Measurements from ENCODE around the gene SLC66A2.

Gene SLC66A2

GRCh38 chr18:79911344-79912270, 39.8 kb downstream of the SLC66A2 start:
- Histone ChIP-seq H2AFZ (ENCODE audit: low read length) (no peak overlapping the region), H3K9me3 (replicated peaks; ENCODE audit: insufficient read depth, low read length) (no peaks in the 10 kb centered on the region), H3K4me1 (ENCODE audit: low read length) (no peaks in the 10 kb centered on the region), H3K36me3 (replicated peaks; ENCODE audit: insufficient read depth, low read length) (no peaks in the 10 kb centered on the region), H3K4me3 (ENCODE audit: low read length) (no peak overlapping the region), H3K27ac (ENCODE audit: low read length) (no peak overlapping the region), H3K79me2 (ENCODE audit: low read length) (no peaks in the 10 kb centered on the region), H3K27me3 (replicated peaks; ENCODE audit: insufficient read depth, low read length) (no peaks in the 10 kb centered on the region), H3K4me2 (ENCODE audit: low read depth, low read length) (no peak overlapping the region), H3K9ac (ENCODE audit: low read length) (no peak overlapping the region), H3F3A (ENCODE audit: insufficient read depth, low read length) (no peaks in the 10 kb centered on the region), H3K9me2 (replicated peaks; ENCODE audit: insufficient read depth, low read length) (no peaks in the 10 kb centered on the region), H4K20me1 (ENCODE audit: insufficient read depth, low read length) (no peaks in the 10 kb centered on the region)
- no peak for DNase-seq
- TF ChIP-seq, protein P1, sequence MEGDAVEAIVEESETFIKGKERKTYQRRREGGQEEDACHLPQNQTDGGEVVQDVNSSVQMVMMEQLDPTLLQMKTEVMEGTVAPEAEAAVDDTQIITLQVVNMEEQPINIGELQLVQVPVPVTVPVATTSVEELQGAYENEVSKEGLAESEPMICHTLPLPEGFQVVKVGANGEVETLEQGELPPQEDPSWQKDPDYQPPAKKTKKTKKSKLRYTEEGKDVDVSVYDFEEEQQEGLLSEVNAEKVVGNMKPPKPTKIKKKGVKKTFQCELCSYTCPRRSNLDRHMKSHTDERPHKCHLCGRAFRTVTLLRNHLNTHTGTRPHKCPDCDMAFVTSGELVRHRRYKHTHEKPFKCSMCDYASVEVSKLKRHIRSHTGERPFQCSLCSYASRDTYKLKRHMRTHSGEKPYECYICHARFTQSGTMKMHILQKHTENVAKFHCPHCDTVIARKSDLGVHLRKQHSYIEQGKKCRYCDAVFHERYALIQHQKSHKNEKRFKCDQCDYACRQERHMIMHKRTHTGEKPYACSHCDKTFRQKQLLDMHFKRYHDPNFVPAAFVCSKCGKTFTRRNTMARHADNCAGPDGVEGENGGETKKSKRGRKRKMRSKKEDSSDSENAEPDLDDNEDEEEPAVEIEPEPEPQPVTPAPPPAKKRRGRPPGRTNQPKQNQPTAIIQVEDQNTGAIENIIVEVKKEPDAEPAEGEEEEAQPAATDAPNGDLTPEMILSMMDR (IDR thresholded peaks at IDR 0.05; ENCODE audit: low read length) = no peak
- TF ChIP-seq EZH2phosphoT487 (IDR thresholded peaks at IDR 0.05; ENCODE audit: low read length) (no peak), EZH2 (optimal IDR thresholded peaks at IDR 0.05; ENCODE audit: low read depth, low read length) (no peak)

DNA sequence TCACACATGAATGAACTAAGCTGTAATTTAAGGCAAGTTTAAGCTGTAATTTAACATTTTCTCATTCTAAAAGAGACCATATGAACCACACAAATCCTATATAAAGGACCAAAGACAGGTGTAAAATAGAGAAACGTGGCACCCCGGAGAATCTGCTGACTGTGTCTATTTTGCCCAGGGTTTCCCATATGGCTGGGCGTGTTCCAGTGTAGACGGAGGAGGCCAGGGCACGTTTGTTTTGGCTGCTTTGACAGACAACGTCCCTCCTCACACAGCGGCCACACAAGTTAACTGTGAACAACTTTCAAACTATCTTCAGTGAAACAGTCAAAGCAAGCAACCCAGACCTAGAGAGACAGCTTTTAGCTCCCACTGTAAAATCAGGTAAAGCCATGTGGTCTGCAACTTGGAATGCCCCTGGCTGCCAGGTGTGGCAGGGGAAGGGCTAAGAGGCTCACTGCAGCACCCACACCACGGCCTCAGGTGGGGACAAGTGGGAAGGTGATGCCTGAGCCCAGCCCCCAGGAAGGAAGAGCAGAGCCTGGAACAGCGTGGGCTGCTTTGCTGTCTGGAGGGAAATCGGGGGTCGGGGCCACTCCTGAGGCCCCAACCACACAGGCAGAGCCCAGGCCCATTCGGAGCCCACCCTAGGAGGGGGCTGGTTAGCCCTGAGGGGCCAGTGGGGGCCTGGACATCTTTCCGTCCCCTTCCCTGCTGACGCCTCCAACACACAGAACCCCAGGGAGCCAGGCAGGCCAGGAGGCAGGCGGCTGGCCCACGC, 40.7 kb downstream of the SLC66A2 start:
- H3K4me3 ChIP-seq (ENCODE audit: low read length) = no peak overlapping the region
- DNase-seq = no peak
- H3K9me3 ChIP-seq (replicated peaks; ENCODE audit: insufficient read depth, low read length) = no peaks in the 10 kb centered on the region
- no peak overlapping the region for H3K4me2 ChIP-seq (ENCODE audit: low read depth, low read length)
- no peaks in the 10 kb centered on the region for H3K4me1 ChIP-seq (ENCODE audit: low read length)
- H3K9me2 ChIP-seq (replicated peaks; ENCODE audit: insufficient read depth, low read length) = no peaks in the 10 kb centered on the region
- TF ChIP-seq EZH2 (optimal IDR thresholded peaks at IDR 0.05; ENCODE audit: low read depth, low read length) (no peak), EZH2phosphoT487 (IDR thresholded peaks at IDR 0.05; ENCODE audit: low read length) (no peak)
- TF ChIP-seq, protein P1 (IDR thresholded peaks at IDR 0.05; ENCODE audit: low read length) = no peak
- no peaks in the 10 kb centered on the region for H4K20me1 ChIP-seq (ENCODE audit: insufficient read depth, low read length)
- H3K36me3 ChIP-seq (replicated peaks; ENCODE audit: insufficient read depth, low read length) = no peaks in the 10 kb centered on the region
- H2AFZ ChIP-seq (ENCODE audit: low read length) = no peak overlapping the region
- H3K9ac ChIP-seq (ENCODE audit: low read length) = no peak overlapping the region
- H3K79me2 ChIP-seq (ENCODE audit: low read length) = no peaks in the 10 kb centered on the region
- no peaks in the 10 kb centered on the region for H3K27me3 ChIP-seq (replicated peaks; ENCODE audit: insufficient read depth, low read length)
- no peak overlapping the region for H3K27ac ChIP-seq (ENCODE audit: low read length)
- no peaks in the 10 kb centered on the region for H3F3A ChIP-seq (ENCODE audit: insufficient read depth, low read length)

DNA sequence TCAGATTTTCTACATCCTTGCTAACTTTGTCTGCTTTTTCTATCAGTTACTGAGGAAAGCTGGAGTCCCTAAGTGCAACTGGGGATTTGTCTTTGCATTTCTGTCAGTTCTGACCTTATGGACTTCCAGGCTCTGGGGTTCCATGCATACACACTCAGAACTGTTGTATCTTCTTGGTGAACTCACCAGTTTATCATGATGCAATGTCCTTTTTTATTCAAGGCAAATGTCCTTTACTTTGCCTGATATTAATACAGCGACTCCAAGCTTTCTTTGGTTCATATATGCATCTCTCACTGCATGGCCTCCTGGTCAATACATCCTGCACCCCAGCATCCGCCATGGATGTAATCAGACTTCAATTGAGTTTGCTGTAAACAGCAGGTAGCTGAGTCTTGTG, 44.7 kb downstream of the SLC66A2 start:
- TF ChIP-seq EZH2phosphoT487 (IDR thresholded peaks at IDR 0.05; ENCODE audit: low read length) (no peak), EZH2 (optimal IDR thresholded peaks at IDR 0.05; ENCODE audit: low read depth, low read length) (no peak)
- TF ChIP-seq, protein P1 (IDR thresholded peaks at IDR 0.05; ENCODE audit: low read length) = no peak

More for the DNA sequence above, 44.7 kb downstream of the SLC66A2 start:
- Histone ChIP-seq H3K36me3 (replicated peaks; ENCODE audit: insufficient read depth, low read length) (no peaks in the 10 kb centered on the region), H3K27ac (ENCODE audit: low read length) (no peak overlapping the region), H3F3A (ENCODE audit: insufficient read depth, low read length) (no peaks in the 10 kb centered on the region), H2AFZ (ENCODE audit: low read length) (no peak overlapping the region), H3K9me3 (replicated peaks; ENCODE audit: insufficient read depth, low read length) (no peaks in the 10 kb centered on the region), H3K79me2 (ENCODE audit: low read length) (no peaks in the 10 kb centered on the region), H3K9me2 (replicated peaks; ENCODE audit: insufficient read depth, low read length) (no peaks in the 10 kb centered on the region), H3K27me3 (replicated peaks; ENCODE audit: insufficient read depth, low read length) (no peaks in the 10 kb centered on the region), H3K4me2 (ENCODE audit: low read depth, low read length) (no peak overlapping the region), H3K4me3 (ENCODE audit: low read length) (no peak overlapping the region), H3K4me1 (ENCODE audit: low read length) (no peaks in the 10 kb centered on the region), H3K9ac (ENCODE audit: low read length) (no peak overlapping the region), H4K20me1 (ENCODE audit: insufficient read depth, low read length) (no peaks in the 10 kb centered on the region)
- DNase-seq = no peak

All from MM.1S (cell line).